Right lobe of liver (tissue), 4 donors: Measurements from ENCODE around the gene IFNA4.
"Not testable (repeated sequence)": the region's sequence is repeated elsewhere in the genome, so short reads cannot be mapped to it uniquely, and the experiment has no call there.

Source experiments
- CTCF ChIP-seq, 4 donors: fragments of 200-600 bp in 3 of 4; fragments of 450-650 bp in 1 of 4; IDR thresholded peaks; one replicate each; pipeline versions ENCODE4 v1.5.1 to v1.8.0; 2016 to 2022; ENCODE audit warnings: antibody characterized with exemption in 4 of 4, mild to moderate bottlenecking in 2 of 4
- POLR2A ChIP-seq: fragments of 450-650 bp; IDR thresholded peaks from one replicate; pipeline ENCODE4 v1.6.1; 2017; ENCODE audit warnings: antibody characterized with exemption, mild to moderate bottlenecking
- donor health status: DM: no; HTN: no; CAD: no.
- donor health status: DM: no; HTN: no; CAD: no.
- donor health status: DM: no; HTN: yes; CAD: no.

- peak in 3 of 4 donors; percentile 20 to 25 (median 22) for TF ChIP-seq CTCF (IDR thresholded peaks at IDR 0.05)
- TF ChIP-seq POLR2A, result not testable (repeated sequence)
Measured at GRCh38 chr9:21213411-21214326, 26.3 kb upstream of the IFNA4 start.
